ENCODE measurements around the gene METTL24.
"Not testable (repeated sequence)": the region's sequence is repeated elsewhere in the genome, so short reads cannot be mapped to it uniquely, and the experiment has no call there.

Gene METTL24

GRCh38 chr6:110272781-110273180, 85.4 kb downstream of the METTL24 start:
- not testable (repeated sequence) for H3K36me3 ChIP-seq (ENCODE audit: control insufficient read depth, insufficient read depth, low read length); H3K27me3 ChIP-seq (ENCODE audit: control insufficient read depth, insufficient read depth, low read length); H3K9ac ChIP-seq (ENCODE audit: low read depth, low read length); H3K9me3 ChIP-seq (ENCODE audit: control insufficient read depth, insufficient read depth, low read length); H3K4me3 ChIP-seq (ENCODE audit: low read depth, low read length)
- peaks cover 12% of the 10 kb centered on the region for H3K4me1 ChIP-seq (ENCODE audit: control insufficient read depth, insufficient read depth, low read length)

- Histone ChIP-seq H3K4me1 (ENCODE audit: control insufficient read depth, insufficient read depth, low read length) (peaks cover 12% of the 10 kb centered on the region), H3K36me3 (ENCODE audit: control insufficient read depth, insufficient read depth, low read length) (no peaks in the 10 kb centered on the region), H3K27me3 (ENCODE audit: control insufficient read depth, insufficient read depth, low read length) (no peaks in the 10 kb centered on the region), H3K4me3 (ENCODE audit: low read depth, low read length) (no peak overlapping the region), H3K9me3 (ENCODE audit: control insufficient read depth, insufficient read depth, low read length) (no peaks in the 10 kb centered on the region), H3K9ac (ENCODE audit: low read depth, low read length) (no peak overlapping the region)
Measured at GRCh38 chr6:110271732-110272022, 86.5 kb downstream of the METTL24 start.

- Histone ChIP-seq H3K9me3 (ENCODE audit: control insufficient read depth, insufficient read depth, low read length) (no peaks in the 10 kb centered on the region), H3K27me3 (ENCODE audit: control insufficient read depth, insufficient read depth, low read length) (no peaks in the 10 kb centered on the region), H3K4me3 (ENCODE audit: low read depth, low read length) (no peak overlapping the region), H3K9ac (ENCODE audit: low read depth, low read length) (no peak overlapping the region), H3K4me1 (ENCODE audit: control insufficient read depth, insufficient read depth, low read length) (peaks cover 9% of the 10 kb centered on the region), H3K36me3 (ENCODE audit: control insufficient read depth, insufficient read depth, low read length) (no peaks in the 10 kb centered on the region)
Measured at GRCh38 chr6:110270165-110270564, 88.0 kb downstream of the METTL24 start.

- H3K9ac ChIP-seq (ENCODE audit: low read depth, low read length) = no peak overlapping the region
- H3K9me3 ChIP-seq (ENCODE audit: control insufficient read depth, insufficient read depth, low read length) = no peaks in the 10 kb centered on the region
- no peak overlapping the region for H3K4me3 ChIP-seq (ENCODE audit: low read depth, low read length)
- H3K27me3 ChIP-seq (ENCODE audit: control insufficient read depth, insufficient read depth, low read length) = no peaks in the 10 kb centered on the region
- no peaks in the 10 kb centered on the region for H3K36me3 ChIP-seq (ENCODE audit: control insufficient read depth, insufficient read depth, low read length)
- peaks cover 7% of the 10 kb centered on the region for H3K4me1 ChIP-seq (ENCODE audit: control insufficient read depth, insufficient read depth, low read length)
Measured at GRCh38 chr6:110269623-110270022, 88.5 kb downstream of the METTL24 start.

GRCh38 chr6:110266996-110267395, 91.2 kb downstream of the METTL24 start:
- Histone ChIP-seq H3K36me3 (ENCODE audit: control insufficient read depth, insufficient read depth, low read length) (no peaks in the 10 kb centered on the region), H3K9ac (ENCODE audit: low read depth, low read length) (no peak overlapping the region), H3K4me1 (ENCODE audit: control insufficient read depth, insufficient read depth, low read length) (peaks cover 7% of the 10 kb centered on the region), H3K9me3 (ENCODE audit: control insufficient read depth, insufficient read depth, low read length) (no peaks in the 10 kb centered on the region), H3K27me3 (ENCODE audit: control insufficient read depth, insufficient read depth, low read length) (no peaks in the 10 kb centered on the region), H3K4me3 (ENCODE audit: low read depth, low read length) (no peak overlapping the region)

GRCh38 chr6:110265273-110265672, 92.9 kb downstream of the METTL24 start:
- no peak overlapping the region for H3K9ac ChIP-seq (ENCODE audit: low read depth, low read length)
- H3K27me3 ChIP-seq (ENCODE audit: control insufficient read depth, insufficient read depth, low read length) = no peaks in the 10 kb centered on the region
- no peak overlapping the region for H3K4me3 ChIP-seq (ENCODE audit: low read depth, low read length)
- H3K9me3 ChIP-seq (ENCODE audit: control insufficient read depth, insufficient read depth, low read length) = no peaks in the 10 kb centered on the region
- no peaks in the 10 kb centered on the region for H3K36me3 ChIP-seq (ENCODE audit: control insufficient read depth, insufficient read depth, low read length)
- H3K4me1 ChIP-seq (ENCODE audit: control insufficient read depth, insufficient read depth, low read length) = peaks cover 5% of the 10 kb centered on the region

GRCh38 chr6:110256366-110256765, 101.8 kb downstream of the METTL24 start:
- Histone ChIP-seq H3K9me3 (ENCODE audit: control insufficient read depth, insufficient read depth, low read length) (no peaks in the 10 kb centered on the region), H3K4me3 (ENCODE audit: low read depth, low read length) (no peak overlapping the region), H3K36me3 (ENCODE audit: control insufficient read depth, insufficient read depth, low read length) (no peaks in the 10 kb centered on the region), H3K9ac (ENCODE audit: low read depth, low read length) (no peak overlapping the region), H3K27me3 (ENCODE audit: control insufficient read depth, insufficient read depth, low read length) (no peaks in the 10 kb centered on the region), H3K4me1 (ENCODE audit: control insufficient read depth, insufficient read depth, low read length) (no peaks in the 10 kb centered on the region)

GRCh38 chr6:110255211-110255750, 102.9 kb downstream of the METTL24 start:
- Histone ChIP-seq H3K9me3 (ENCODE audit: control insufficient read depth, insufficient read depth, low read length) (no peaks in the 10 kb centered on the region), H3K4me1 (ENCODE audit: control insufficient read depth, insufficient read depth, low read length) (no peaks in the 10 kb centered on the region), H3K4me3 (ENCODE audit: low read depth, low read length) (no peak overlapping the region), H3K9ac (ENCODE audit: low read depth, low read length) (no peak overlapping the region), H3K36me3 (ENCODE audit: control insufficient read depth, insufficient read depth, low read length) (no peaks in the 10 kb centered on the region), H3K27me3 (ENCODE audit: control insufficient read depth, insufficient read depth, low read length) (no peaks in the 10 kb centered on the region)

- no peaks in the 10 kb centered on the region for H3K27me3 ChIP-seq (ENCODE audit: control insufficient read depth, insufficient read depth, low read length)
- H3K4me3 ChIP-seq (ENCODE audit: low read depth, low read length) = no peak overlapping the region
- no peak overlapping the region for H3K9ac ChIP-seq (ENCODE audit: low read depth, low read length)
- no peaks in the 10 kb centered on the region for H3K4me1 ChIP-seq (ENCODE audit: control insufficient read depth, insufficient read depth, low read length)
- no peaks in the 10 kb centered on the region for H3K9me3 ChIP-seq (ENCODE audit: control insufficient read depth, insufficient read depth, low read length)
- no peaks in the 10 kb centered on the region for H3K36me3 ChIP-seq (ENCODE audit: control insufficient read depth, insufficient read depth, low read length)
Measured at GRCh38 chr6:110250838-110251237, 107.3 kb downstream of the METTL24 start.

- no peaks in the 10 kb centered on the region for H3K4me1 ChIP-seq (ENCODE audit: control insufficient read depth, insufficient read depth, low read length)
- H3K9ac ChIP-seq (ENCODE audit: low read depth, low read length) = no peak overlapping the region
- no peaks in the 10 kb centered on the region for H3K27me3 ChIP-seq (ENCODE audit: control insufficient read depth, insufficient read depth, low read length)
- no peaks in the 10 kb centered on the region for H3K36me3 ChIP-seq (ENCODE audit: control insufficient read depth, insufficient read depth, low read length)
- H3K4me3 ChIP-seq (ENCODE audit: low read depth, low read length) = no peak overlapping the region
- no peaks in the 10 kb centered on the region for H3K9me3 ChIP-seq (ENCODE audit: control insufficient read depth, insufficient read depth, low read length)
Measured at GRCh38 chr6:110250058-110250457, 108.1 kb downstream of the METTL24 start.

GRCh38 chr6:110246900-110247546, 111.1 kb downstream of the METTL24 start:
- Histone ChIP-seq H3K27me3 (ENCODE audit: control insufficient read depth, insufficient read depth, low read length) (no peaks in the 10 kb centered on the region), H3K36me3 (ENCODE audit: control insufficient read depth, insufficient read depth, low read length) (no peaks in the 10 kb centered on the region), H3K9me3 (ENCODE audit: control insufficient read depth, insufficient read depth, low read length) (no peaks in the 10 kb centered on the region), H3K9ac (ENCODE audit: low read depth, low read length) (no peak overlapping the region), H3K4me3 (ENCODE audit: low read depth, low read length) (no peak overlapping the region), H3K4me1 (ENCODE audit: control insufficient read depth, insufficient read depth, low read length) (no peaks in the 10 kb centered on the region)

GRCh38 chr6:110246378-110246777, 111.8 kb downstream of the METTL24 start:
- no peak overlapping the region for H3K4me3 ChIP-seq (ENCODE audit: low read depth, low read length)
- no peak overlapping the region for H3K9ac ChIP-seq (ENCODE audit: low read depth, low read length)
- no peaks in the 10 kb centered on the region for H3K36me3 ChIP-seq (ENCODE audit: control insufficient read depth, insufficient read depth, low read length)
- H3K9me3 ChIP-seq (ENCODE audit: control insufficient read depth, insufficient read depth, low read length) = no peaks in the 10 kb centered on the region
- H3K4me1 ChIP-seq (ENCODE audit: control insufficient read depth, insufficient read depth, low read length) = no peaks in the 10 kb centered on the region
- H3K27me3 ChIP-seq (ENCODE audit: control insufficient read depth, insufficient read depth, low read length) = no peaks in the 10 kb centered on the region

Data from iPS-15b (cell line).